ENCODE data around the gene AP2B1. TPM values are rescaled to one million over a fixed set of nuclear protein-coding genes. Genes with fewer than 3 reads are reported as not detected.
"Not testable (repeated sequence)": the region's sequence is repeated elsewhere in the genome, so short reads cannot be mapped to it uniquely, and the experiment has no call there.

AP2B1 gene
- total and polyA plus RNA-seq, 12 donors = 23.4 to 167 (median 78.2) TPM

DNA sequence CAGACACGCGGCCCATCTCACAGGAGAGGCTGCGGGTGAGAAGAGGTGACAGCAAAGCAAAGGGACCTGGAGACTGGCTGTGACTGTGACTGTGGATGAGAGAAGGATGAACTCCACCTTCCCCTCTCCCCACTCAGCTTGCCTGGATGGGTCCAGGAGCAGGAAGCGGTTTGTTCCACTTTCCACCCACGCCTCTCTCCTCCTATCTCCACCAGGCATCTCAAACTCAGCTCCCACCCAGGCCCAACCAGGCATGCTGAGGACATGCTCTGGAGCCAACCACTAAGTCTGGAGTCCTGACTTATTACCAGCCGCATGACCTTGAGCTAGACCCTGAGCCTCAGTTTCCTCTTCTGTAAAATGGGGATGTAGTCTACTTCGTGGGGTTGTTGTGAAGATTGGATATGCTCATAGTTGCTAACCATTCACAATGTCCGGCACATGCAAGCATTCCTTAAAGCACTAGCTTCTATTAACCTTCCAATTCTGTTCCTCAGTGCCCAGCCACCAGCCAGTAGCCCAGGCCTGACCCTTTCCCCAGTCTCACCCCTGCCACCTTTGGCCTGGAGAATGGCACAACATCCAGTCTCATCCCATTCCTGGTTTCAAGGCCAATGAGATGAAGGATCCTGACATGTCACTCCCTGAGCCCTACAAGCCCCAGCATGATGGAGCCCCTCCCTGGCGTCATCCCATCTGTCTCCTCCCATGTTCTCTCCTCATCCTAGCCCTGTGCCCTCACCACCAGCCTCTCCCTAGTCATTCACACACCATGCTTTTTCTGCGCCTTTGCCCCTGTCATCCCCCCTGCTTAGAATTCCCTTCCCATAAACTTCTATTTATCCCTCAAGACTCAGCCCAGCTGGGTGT lies 163.6 kb downstream of the AP2B1 start:
- H3K36me3 ChIP-seq (replicated peaks in 1 of 2) = no peaks in the 10 kb centered on the region
- H3K4me1 ChIP-seq (replicated peaks in 1 of 2) = no peaks in the 10 kb centered on the region
- no peak overlapping the region for H3K27ac ChIP-seq
- intact Hi-C loops (cut with DNase I) = no loop called here
- 75 to 78% (median 76%) methylated on average over 9 to 10 of the region's 10 CpGs for WGBS, 4 donors
- TF ChIP-seq POLR2A (IDR thresholded peaks at IDR 0.05) = no peak
- TF ChIP-seq, protein P1, sequence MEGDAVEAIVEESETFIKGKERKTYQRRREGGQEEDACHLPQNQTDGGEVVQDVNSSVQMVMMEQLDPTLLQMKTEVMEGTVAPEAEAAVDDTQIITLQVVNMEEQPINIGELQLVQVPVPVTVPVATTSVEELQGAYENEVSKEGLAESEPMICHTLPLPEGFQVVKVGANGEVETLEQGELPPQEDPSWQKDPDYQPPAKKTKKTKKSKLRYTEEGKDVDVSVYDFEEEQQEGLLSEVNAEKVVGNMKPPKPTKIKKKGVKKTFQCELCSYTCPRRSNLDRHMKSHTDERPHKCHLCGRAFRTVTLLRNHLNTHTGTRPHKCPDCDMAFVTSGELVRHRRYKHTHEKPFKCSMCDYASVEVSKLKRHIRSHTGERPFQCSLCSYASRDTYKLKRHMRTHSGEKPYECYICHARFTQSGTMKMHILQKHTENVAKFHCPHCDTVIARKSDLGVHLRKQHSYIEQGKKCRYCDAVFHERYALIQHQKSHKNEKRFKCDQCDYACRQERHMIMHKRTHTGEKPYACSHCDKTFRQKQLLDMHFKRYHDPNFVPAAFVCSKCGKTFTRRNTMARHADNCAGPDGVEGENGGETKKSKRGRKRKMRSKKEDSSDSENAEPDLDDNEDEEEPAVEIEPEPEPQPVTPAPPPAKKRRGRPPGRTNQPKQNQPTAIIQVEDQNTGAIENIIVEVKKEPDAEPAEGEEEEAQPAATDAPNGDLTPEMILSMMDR (IDR thresholded peaks at IDR 0.05) = no peak
- H3K27me3 ChIP-seq = peaks cover 26% of the 10 kb centered on the region
- no peak for DNase-seq
- H3K9me3 ChIP-seq (replicated peaks in 1 of 3) = no peaks in the 10 kb centered on the region
- H3K4me3 ChIP-seq = no peak overlapping the region

DNA sequence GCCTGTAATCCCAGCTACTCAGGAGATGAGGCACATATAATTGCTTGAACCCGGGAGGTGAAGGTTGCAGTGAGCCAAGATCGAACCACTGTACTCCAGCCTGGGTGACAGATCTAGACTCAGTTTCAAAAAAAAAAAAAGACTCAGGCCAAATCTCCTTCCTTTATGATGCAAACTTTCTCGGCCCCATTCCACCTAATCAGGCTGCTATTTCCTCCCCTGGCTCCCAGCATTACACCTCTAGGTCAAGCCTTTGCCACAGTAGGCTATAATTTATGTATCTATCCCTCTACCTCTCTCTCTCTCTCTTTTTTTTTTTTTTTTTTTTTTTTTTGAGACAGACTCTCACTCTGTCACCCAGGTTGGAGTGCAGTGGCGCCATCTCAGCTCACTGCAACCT lies 164.4 kb downstream of the AP2B1 start:
- intact Hi-C loops (cut with DNase I); DNase-seq; H3K9me3 ChIP-seq (replicated peaks in 1 of 3); H3K4me1 ChIP-seq (replicated peaks in 1 of 2); H3K4me3 ChIP-seq; H3K27ac ChIP-seq; H3K36me3 ChIP-seq (replicated peaks in 1 of 2): not testable (repeated sequence)
- peaks cover 26% of the 10 kb centered on the region for H3K27me3 ChIP-seq
- WGBS, 4 donors = 74 to 89% (median 80%) methylated on average over 4 of the region's 4 CpGs

DNA sequence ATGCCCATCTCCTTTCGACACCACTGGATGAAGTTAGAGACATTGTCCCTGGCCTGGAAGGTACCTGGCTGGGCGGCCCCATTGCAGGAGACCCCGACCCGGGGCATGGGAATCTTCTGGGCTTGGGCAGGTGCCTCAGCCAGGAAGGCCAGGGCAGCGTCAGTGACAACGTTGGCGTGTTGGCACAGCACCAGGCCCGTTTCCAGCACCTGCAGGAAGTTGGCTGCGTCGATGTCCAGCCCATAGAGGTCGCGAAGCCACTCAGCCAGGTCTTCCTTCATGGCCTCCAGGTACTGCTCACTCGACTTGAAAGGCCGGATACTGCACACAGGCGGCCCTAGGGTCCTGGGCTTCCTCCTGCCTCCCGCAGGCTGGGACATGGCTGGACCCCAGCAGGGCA lies 165.3 kb downstream of the AP2B1 start:
- DNase-seq = no peak
- Histone ChIP-seq H3K27me3 (peaks cover 21% of the 10 kb centered on the region), H3K4me3 (no peak overlapping the region), H3K36me3 (replicated peaks in 1 of 2) (no peaks in the 10 kb centered on the region), H3K27ac (no peak overlapping the region), H3K9me3 (replicated peaks in 1 of 3) (no peaks in the 10 kb centered on the region), H3K4me1 (replicated peaks in 1 of 2) (no peaks in the 10 kb centered on the region)
- 56 to 82% (median 60%) methylated on average over 4 to 16 of the region's 16 CpGs for WGBS, 4 donors
- intact Hi-C loops (cut with DNase I) = no loop called here
- TF ChIP-seq, protein P1 (IDR thresholded peaks at IDR 0.05) = no peak
- no peak for TF ChIP-seq POLR2A (IDR thresholded peaks at IDR 0.05)

DNA sequence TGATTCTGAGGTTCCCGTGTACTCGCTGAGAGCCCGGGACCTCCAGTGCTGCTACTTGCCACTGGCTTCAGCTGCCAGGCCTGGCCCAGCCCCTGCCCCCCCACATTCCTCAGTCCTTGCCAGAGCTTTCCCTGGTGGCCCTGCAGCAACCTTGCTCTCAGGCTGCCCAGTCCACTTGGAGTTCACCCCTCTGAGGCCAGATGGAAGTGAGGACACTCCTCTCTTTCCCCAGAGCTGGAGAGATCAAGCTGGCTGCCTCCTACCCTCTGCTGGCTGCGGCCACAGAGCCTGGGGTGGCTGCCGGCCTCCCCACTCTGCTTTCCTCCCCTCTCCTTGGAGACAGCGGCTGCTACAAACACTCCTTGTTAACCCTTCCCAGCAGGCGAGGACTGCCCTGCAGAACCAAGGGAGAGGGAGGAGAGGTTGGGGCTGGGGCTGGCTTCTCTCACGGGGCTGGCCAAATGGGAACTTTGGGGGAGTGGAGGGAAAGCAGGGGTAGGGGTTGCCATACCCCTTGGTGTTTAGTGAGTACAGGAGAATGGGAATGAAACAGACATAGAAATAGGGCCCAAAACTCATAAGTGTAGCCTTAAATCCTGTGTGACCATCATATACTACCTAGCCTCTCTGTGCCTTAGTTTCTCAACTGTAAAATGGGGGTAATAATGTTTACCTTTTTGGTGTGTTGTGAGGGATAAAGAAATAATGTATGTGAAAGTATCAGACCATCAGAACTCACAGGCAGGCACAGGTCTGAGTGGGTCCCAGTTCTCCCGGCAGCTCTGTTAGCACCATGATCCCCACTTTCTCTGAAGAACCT lies 166.0 kb downstream of the AP2B1 start, which contains the start of gene GAS2L2:
TSS of gene GAS2L2 (minus strand) at position 295 of the 820 bp plus-strand sequence. CDS start 389 bp downstream, outside the sequence.
- Histone ChIP-seq H3K27ac (no peak within 1 kb of the TSS), H3K36me3 (replicated peaks in 1 of 2) (no peaks in the 10 kb centered on the region), H3K27me3 (peaks cover 21% of the 10 kb centered on the region), H3K4me3 (no peak within 1 kb of the TSS), H3K9me3 (replicated peaks in 1 of 3) (no peaks in the 10 kb centered on the region), H3K4me1 (replicated peaks in 1 of 2) (no peaks in the 10 kb centered on the region)
- TF ChIP-seq, protein P1 (IDR thresholded peaks at IDR 0.05) = no peak
- no peak for TF ChIP-seq POLR2A (IDR thresholded peaks at IDR 0.05)
- intact Hi-C loops (cut with DNase I) = no loop called here
- DNase-seq = no peak
- 54 to 75% (median 56%) methylated on average over 6 to 9 of the region's 9 CpGs for WGBS, 4 donors

All from adrenal gland (tissue), 12 donors.